ENCODE measurements around the gene MED22. TPM values are rescaled to one million over a fixed set of nuclear protein-coding genes. Genes with fewer than 3 reads are reported as not detected.

Gene MED22
- total RNA-seq, 1 donor from 2014 or later: 52.2 TPM

GRCh38 chr9:133342069-133342406 is 5.9 kb downstream of the MED22 start:
- no peaks in the 10 kb centered on the region for H3K27me3 ChIP-seq
- intact Hi-C loops (cut with DNase I): loop anchor here (10.0 kb wide), 1 partner anchor 987 kb away; the partner anchor contains the start of gene SETX
- H3K9me3 ChIP-seq: no peaks in the 10 kb centered on the region
- H3K4me1 ChIP-seq: peaks cover 6 to 10% of the 10 kb centered on the region in 2 donors
- DNase-seq (ENCODE audit: low spot score in 2 of 2): no peak
- TF ChIP-seq CTCF (IDR thresholded peaks at IDR 0.05): no peak
- no peak overlapping the region for H3K27ac ChIP-seq
- peaks cover 40 to 66% of the 10 kb centered on the region in 2 donors for H3K36me3 ChIP-seq
- H3K4me3 ChIP-seq: no peak overlapping the region

GRCh38 chr9:133341369-133342068 is 6.4 kb downstream of the MED22 start:
- H3K36me3 ChIP-seq: peaks cover 40 to 66% of the 10 kb centered on the region in 2 donors

GRCh38 chr9:133340916-133341315 is 7.0 kb downstream of the MED22 start:
- peak overlapping the region in 1 of 2 donors; percentile 9 for H3K27ac ChIP-seq
- intact Hi-C loops (cut with DNase I): loop anchor here (10.0 kb wide), 1 partner anchor 986 kb away; the partner anchor contains the start of gene SETX
- H3K4me1 ChIP-seq: peaks cover 4 to 7% of the 10 kb centered on the region in 2 donors
- H3K4me3 ChIP-seq: peak overlapping the region in 1 of 2 donors; percentile 8
- no peaks in the 10 kb centered on the region for H3K9me3 ChIP-seq
- no peaks in the 10 kb centered on the region for H3K27me3 ChIP-seq
- no peak for DNase-seq (ENCODE audit: low spot score in 2 of 2)
- peaks cover 40 to 66% of the 10 kb centered on the region in 2 donors for H3K36me3 ChIP-seq
- TF ChIP-seq CTCF (IDR thresholded peaks at IDR 0.05): no peak

More at GRCh38 chr9:133341369-133342068, 6.4 kb downstream of the MED22 start:
- no peaks in the 10 kb centered on the region for H3K9me3 ChIP-seq
- intact Hi-C loops (cut with DNase I): loop anchor here (10.0 kb wide), 1 partner anchor 987 kb away; the partner anchor contains the start of gene SETX
- H3K27me3 ChIP-seq: no peaks in the 10 kb centered on the region
- H3K4me3 ChIP-seq: peak overlapping the region in 1 of 2 donors; percentile 8
- H3K4me1 ChIP-seq: peaks cover 7 to 9% of the 10 kb centered on the region in 2 donors
- no peak overlapping the region for H3K27ac ChIP-seq
- DNase-seq (ENCODE audit: low spot score in 2 of 2): peak; percentile 47 to 78
- no peak for TF ChIP-seq CTCF (IDR thresholded peaks at IDR 0.05)

- H3K9me3 ChIP-seq: no peaks in the 10 kb centered on the region
- intact Hi-C loops (cut with DNase I): loop anchor here (10.0 kb wide), 1 partner anchor 985 kb away; the partner anchor contains the start of gene SETX
- H3K4me3 ChIP-seq: no peak overlapping the region
- no peak for DNase-seq (ENCODE audit: low spot score in 2 of 2)
- H3K27me3 ChIP-seq: no peaks in the 10 kb centered on the region
- H3K27ac ChIP-seq: peak overlapping the region in 1 of 2 donors; percentile 9
- peaks cover 40 to 64% of the 10 kb centered on the region in 2 donors for H3K36me3 ChIP-seq
- H3K4me1 ChIP-seq: peaks cover 5 to 9% of the 10 kb centered on the region in 2 donors
- no peak for TF ChIP-seq CTCF (IDR thresholded peaks at IDR 0.05)
Observed at GRCh38 chr9:133340256-133340655, 7.7 kb downstream of the MED22 start.

GRCh38 chr9:133339641-133340040 is 8.3 kb downstream of the MED22 start:
- Histone ChIP-seq H3K27me3 (no peaks in the 10 kb centered on the region), H3K27ac (no peak overlapping the region), H3K4me1 (peaks cover 11 to 15% of the 10 kb centered on the region in 2 donors), H3K4me3 (no peak overlapping the region), H3K36me3 (peaks cover 38 to 58% of the 10 kb centered on the region in 2 donors), H3K9me3 (no peaks in the 10 kb centered on the region)
- no peak for TF ChIP-seq CTCF (IDR thresholded peaks at IDR 0.05)
- DNase-seq (ENCODE audit: low spot score in 2 of 2): no peak
- intact Hi-C loops (cut with DNase I): loop anchor here (5.0 to 10.0 kb wide), 2 partner anchors 307 to 985 kb away; partner anchors contain the start of genes GTF3C5 and SETX

Measured in ascending aorta (tissue), 2 donors.